GM21825 (cell line): Measurements from ENCODE around the gene SEMA3D.
"Not testable (repeated sequence)": the region's sequence is repeated elsewhere in the genome, so short reads cannot be mapped to it uniquely, and the experiment has no call there.

Source experiments
- ATAC-seq: cut with Tn5 transposase; IDR thresholded peaks from one replicate; pipeline ENCODE4 v1.9.1; 2021; ENCODE audit warnings: mild to moderate bottlenecking, moderate library complexity; ENCODE audit not compliant: unreplicated experiment

SEMA3D gene

DNA sequence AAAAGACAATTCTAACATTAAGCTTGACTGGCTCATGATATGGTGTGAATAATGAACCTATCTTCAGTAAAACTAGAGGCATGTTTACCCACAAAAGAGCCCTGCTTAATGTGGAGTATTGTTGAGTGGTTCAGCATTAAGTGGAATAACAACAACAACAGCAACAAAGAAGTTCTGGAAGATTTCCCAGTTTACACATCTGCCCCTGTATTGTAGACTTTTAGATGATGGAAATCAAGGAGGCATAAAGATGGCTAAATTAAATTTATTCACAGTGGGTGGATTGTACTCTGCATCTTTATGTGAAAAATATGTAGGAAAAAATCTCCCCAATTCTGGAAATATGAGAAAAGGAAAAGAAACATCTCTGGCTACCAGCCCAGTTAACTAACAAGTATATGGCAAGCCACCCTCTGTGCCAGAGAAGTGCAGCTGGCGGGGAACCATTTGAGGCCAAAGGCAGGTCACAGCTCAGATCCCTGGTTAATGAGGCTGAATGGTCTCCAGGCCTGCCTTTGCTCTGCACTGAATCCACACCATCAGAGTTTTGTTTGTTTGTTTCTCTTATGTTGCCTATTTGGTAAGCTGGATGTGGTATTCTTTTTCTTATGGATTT lies 186.0 kb downstream of the SEMA3D start:
- no peak for ATAC-seq

DNA sequence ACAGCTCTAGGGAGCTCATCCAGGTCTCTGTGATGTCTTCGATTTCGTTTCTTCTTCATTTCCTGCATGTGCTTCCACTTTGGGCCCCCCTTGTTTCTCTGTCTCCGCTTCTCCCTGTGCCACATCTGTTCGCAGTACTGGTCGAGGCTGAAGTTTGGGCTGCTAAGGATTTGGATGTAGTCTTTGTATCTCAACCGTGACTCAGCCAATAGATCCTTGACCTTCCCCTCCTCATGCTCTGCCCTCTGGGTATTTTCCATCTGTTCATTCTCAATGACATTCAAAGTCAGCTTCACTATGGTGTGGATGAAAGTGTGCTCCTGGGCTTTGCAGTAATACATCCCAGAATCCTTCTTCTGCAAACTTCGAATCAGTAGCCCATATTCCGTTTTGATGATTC lies 187.4 kb downstream of the SEMA3D start:
- no peak for ATAC-seq

DNA sequence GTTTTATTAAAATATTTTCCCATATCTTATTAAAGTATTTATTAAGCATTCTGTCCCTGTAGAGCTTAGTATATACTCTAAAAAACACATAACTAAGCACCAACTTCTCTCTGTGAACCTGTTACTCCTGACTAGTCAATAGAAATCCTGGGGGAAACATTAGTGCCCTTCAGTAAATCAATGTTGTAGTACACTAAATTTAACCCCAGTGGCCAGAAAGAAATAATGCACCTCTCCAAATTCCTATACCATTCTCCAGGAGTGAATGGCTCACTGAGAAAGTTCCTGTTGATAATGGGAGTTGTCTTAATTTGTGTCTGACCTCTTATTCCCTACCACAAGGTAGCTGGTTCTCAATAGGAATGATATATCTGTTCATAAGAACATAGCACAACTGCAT lies 188.2 kb downstream of the SEMA3D start:
- ATAC-seq = no peak

DNA sequence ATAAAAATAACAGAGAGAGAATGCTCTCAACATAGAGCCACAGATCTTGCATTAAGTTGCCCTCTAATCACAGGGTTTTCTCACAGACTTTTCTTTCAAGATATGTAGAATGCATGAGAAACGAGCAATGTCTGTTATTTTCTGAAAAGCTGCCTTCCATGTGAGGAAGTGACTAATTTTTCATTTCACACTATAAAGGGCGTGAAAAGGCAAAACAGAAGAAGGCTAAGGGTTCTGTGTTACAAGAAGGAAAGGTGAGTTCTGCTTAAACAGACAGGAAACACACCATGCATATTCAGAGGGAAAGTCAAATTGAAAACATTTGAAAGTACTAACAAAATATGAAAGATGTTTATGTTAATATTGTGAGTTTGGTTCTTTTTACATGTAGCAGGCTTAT lies 189.2 kb downstream of the SEMA3D start:
- ATAC-seq = no peak

DNA sequence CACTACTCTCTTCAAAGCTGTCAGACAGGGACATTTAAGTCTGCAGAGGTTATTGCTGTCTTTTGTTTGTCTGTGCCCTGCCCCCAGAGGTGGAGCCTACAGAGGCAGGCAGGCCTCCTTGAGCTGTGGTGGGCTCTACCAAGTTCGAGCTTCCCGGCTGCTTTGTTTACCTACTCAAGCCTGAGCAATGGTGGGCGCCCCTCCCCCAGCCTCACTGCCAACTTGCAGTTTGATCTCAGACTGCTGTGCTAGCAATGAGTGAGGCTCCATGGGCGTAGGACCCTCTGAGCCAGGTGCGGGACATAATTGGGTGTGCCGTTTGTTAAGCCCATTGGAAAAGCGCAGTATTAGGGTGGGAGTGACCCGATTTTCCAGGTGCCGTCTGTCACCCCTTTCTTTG lies 193.9 kb downstream of the SEMA3D start:
- not testable (repeated sequence) for ATAC-seq

DNA sequence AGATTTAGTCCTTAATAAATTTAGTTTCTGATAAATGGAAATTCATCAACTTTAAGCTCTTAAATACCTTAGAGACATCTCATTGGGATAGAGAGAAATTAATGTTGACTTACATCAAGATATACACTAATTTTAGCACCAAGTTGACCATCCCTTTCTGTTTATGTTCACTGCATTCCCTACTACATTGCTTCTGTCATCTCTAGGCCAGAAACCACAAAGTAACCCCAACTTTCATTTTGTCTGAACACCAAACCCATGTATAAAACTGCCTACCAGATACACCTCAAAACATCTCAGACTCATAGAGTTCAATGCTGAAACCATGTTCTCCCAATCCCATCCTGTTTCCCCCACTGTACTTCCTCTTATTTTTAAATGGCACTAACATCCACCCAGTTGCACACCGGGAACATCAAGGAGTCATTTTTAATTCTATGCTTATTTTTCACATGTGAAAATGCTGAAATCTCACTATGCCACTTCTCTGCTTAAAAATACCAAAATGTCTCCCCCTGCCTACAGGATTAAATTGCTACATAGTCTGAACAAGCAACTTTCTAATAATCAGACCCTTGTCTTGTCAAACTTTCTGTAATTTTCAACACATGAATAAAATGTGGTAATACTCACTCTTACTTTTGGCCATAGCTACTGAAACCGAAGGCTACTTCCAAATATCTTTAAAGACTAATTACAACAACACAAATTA lies 201.6 kb downstream of the SEMA3D start:
- no peak for ATAC-seq

DNA sequence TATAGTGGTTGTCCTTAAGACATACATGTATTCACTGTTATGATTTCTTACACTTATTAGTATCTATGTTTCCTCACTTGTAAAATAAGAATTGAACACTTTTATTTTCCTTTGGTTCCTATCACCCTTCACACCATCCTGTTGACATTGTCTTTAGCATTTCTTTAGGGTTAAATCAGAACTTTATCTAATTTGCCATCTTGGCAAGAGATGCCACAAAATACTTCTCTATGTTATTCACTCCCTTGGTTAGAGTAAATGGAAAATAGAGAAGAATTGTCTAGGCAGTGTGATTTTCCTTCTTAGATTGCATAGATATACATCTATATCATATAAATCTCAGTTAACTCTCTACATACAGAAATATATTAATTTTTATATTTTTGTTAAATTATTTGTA lies 204.7 kb downstream of the SEMA3D start:
- ATAC-seq = no peak

DNA sequence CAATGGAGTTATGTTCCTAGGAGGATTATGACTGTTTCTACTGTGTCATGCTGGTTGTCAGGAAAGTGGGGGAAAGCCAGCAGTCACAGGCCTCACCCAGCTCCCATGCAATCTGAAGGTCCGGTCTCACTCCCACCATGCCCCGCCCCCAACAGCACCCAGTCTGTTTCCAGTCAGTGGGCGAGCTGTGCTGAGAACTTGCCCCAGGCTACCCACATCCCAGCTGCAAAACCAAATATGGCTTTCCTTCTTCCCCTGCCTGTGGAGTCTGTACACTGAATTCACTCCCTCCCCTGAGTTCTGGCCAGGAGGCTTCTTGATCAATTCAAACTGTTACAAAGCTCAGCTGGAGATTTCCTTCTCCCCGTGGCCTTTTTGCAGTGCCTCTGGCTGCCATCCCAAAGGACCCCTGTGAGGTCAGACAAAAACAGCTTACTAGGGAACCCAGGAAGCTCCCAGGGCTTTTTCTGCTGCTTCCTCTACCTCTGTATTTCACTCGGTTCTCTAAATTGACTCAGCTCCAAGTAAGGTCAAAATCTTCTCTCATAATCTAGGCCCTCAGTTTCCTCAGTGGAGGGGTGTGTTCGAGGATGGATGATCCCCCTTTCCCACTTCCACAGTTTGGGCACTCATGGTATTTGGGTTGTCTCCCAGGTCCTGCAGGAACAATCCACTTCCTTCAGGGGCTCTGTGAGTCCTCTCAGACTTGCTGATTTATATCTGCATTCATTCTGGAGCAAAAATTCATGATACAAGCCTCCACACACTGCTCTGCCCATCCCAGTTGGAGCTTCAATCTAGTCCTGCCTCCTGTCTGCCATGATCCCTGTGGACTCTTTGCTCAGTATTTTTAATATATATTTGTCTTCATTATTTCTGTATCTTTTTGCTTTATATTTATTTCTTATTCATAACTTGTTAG lies 205.5 kb downstream of the SEMA3D start:
- no peak for ATAC-seq

DNA sequence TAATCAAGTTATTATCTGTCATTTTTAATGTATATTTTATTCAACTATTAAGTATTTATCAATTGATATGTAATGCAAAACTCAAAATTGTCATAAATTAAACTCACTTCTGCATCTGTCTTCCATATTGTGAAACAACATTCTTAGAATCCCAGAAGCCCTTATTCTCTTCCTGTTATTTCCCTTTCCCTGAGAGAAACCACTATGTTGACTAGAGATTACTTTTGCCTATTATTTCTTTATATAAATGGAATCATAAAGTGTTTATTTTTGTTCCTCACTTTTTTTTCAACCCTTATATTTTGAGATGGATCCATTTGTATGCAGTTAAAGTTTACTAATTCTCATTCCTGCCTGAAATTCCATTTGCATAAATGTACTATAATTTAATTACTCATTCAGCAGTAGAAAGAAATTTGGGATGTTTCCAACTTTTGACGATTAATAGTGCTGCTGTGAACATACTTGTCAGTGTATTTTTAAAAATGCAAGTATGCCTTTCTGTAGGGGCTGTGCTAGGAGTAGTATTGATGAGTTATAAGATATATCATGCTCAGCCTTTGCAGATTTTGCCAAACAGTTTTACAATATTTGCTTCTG lies 211.2 kb downstream of the SEMA3D start:
- no peak for ATAC-seq

DNA sequence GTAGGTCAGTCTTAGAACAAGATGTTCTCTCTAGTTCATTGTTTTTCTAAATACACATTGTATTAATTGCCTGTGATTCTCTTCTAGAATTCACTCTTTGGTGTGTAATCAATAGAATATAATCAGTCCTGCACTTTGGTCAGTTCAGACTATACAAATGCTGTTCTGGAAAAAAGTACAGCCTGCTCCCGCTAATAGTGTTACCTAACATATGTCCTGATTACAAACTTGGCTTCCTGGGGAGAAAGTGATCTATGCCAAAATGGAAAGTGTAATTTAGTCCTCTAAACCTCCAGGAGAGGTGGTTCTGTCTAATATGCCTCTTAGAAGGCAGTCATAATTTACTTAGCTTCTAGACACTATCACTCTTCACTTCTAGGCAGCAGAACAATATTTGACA lies 215.5 kb downstream of the SEMA3D start:
- no peak for ATAC-seq

DNA sequence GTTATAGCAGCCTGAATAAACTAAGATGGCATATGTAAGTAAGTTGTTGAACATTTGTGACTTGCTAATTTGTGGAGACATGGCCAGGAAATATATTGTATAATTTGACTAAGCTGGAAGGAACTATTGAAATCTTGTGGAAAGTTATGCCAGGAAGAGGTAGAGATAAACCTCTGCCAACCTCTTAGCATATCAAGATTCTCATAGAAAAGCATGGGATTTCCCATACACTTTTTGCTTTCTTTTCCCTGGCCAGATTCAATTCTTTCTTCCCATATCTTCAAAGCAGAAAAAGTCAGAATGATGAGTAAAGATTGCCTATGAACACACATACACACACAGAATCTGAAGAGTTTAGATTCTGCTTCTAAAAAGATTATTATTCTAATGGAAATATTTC lies 216.2 kb downstream of the SEMA3D start:
- no peak for ATAC-seq

DNA sequence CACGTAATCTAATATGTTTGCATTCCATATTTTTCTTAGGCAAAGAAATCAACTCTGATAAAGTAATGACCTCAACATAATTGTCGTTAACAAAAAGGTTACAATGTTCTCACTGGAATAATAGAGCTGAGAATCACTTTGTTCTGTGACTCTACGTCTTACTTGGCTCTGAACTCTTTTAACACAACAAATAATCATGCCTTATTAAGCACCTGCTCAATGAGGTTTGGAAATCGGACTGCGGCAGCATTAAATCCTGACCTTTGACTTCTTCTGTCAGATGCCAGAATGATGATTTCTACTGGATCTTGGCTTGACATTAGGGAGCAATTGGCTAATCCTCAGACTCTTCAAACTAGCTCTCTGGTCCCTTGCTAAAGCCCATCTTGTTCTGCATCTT lies 233.6 kb downstream of the SEMA3D start:
- ATAC-seq = no peak

DNA sequence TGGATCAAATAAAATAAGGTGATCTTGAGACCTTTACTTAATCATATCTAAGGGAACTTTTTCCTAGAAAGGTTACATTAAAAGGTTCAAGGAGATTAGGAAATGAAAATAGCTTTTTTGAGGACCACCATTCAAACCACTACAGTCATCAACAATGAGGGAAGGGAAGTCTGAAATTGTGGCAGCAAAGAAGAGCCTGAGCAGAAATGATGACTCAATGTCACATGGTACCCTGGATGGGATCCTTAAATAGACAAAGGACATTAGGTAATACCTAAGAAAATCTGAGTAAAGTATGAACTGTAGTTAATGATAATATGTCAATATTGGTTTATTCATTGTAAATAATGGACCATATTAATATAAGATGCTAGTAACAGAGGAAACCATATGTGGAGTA lies 236.0 kb downstream of the SEMA3D start:
- no peak for ATAC-seq

DNA sequence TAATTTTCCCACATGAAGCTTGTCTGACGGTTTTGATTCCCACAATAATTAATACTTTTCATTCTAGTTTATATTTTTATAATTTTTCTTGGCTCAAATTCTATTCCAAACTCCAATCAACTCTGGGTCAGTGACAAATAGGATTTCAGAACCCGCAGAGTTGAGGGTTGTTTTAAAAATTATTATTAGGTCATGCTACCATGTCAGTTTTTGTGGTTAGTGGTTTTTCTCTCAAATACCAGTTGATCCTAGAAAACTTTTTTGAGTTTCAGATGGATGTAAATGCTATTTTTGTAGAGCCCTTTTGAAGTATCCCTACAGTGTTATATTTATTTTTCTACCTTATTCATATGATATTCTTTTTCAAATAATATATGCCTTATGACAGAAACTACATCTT lies 237.4 kb downstream of the SEMA3D start:
- ATAC-seq = no peak

DNA sequence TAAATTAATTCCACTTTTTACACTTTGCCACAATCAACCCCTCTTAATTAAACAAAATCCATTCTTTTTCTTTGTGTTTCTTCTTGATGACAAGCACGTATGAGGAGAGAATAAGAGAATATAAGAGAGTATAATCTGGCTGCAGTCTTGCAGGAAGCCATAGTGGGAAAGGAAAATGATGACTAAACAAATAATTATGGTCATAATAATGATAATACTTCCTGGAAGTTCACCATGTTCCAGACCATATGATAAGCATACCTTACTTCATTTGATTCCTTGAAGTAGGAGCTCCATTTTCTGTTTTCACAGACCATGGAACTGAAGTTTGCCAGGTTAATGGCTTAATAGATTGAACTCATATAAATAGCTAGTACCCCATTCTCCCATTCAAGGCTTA lies 237.8 kb downstream of the SEMA3D start:
- ATAC-seq = no peak

DNA sequence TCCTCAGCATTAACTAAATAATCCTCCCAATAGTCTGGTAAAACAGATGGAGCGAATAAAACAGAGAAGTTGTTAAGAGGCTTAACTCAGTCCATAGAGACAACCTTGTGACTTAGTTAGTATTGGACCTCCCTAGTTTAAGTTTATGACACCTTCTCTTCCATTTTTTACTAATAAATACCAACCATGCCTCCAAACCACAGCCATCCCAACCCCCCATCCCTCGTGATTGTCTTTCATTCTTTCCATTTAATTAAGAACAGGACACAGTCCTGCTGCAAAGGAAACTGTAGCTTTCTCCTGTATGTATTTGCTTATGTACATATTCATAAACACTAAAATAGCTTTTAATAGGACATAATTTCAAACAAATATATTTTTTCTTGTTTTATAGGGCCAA lies 238.2 kb downstream of the SEMA3D start:
- ATAC-seq = no peak

DNA sequence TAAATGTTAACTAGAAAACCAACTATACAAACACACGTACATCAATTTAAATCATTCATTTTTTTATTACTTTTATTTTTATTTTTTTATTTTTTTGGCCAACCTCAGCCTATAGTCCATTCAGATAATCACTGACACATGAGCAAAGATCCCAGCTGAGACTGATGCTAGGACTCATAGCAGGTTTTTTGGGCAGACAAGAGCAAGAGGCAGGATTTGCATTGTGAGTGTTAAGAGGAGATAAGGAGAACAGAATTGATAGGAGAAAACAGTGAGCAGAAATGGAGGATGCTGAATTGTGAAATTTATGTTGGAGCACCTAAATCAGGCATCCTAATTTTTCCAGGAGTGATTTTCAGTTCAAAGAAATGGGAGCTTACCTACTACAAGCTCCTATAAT lies 240.3 kb downstream of the SEMA3D start:
- no peak for ATAC-seq
